Liver (tissue), 9 donors: ENCODE data around the gene CARMIL3. TPM values are rescaled to one million over a fixed set of nuclear protein-coding genes. Genes with fewer than 3 reads are reported as not detected.

ENCODE experiments used
- DNase-seq: peaks from one replicate; pipeline ENCODE4 v3.0.0-alpha.2; 2017; ENCODE audit warnings: low spot score
- H3K27ac ChIP-seq, 2 donors: one replicate each; pipeline ENCODE4 v1.7.0; 2013; ENCODE audit warnings: inconsistent platforms in 2 of 2, low read length in 2 of 2, control low read depth in 1 of 2, low read depth in 1 of 2, mild to moderate bottlenecking in 1 of 2
- H3K27me3 ChIP-seq, 4 donors: one replicate each; pipeline versions ENCODE4 v1.6.1 to v1.7.0; 2013; ENCODE audit warnings: low read length in 3 of 4, inconsistent platforms in 1 of 4, mild to moderate bottlenecking in 1 of 4, moderate library complexity in 1 of 4; ENCODE audit not compliant: control insufficient read depth in 4 of 4, insufficient read depth in 4 of 4
- H3K36me3 ChIP-seq, 4 donors: one replicate each; pipeline versions ENCODE4 v1.6.1 to v1.7.0; 2013; ENCODE audit warnings: low read length in 3 of 4, mild to moderate bottlenecking in 3 of 4, low read depth in 1 of 4, moderate library complexity in 1 of 4; ENCODE audit not compliant: control insufficient read depth in 4 of 4, insufficient read depth in 3 of 4
- H3K4me1 ChIP-seq, 4 donors: one replicate each; pipeline versions ENCODE4 v1.6.1 to v1.7.0; 2013; ENCODE audit warnings: low read length in 3 of 4, mild to moderate bottlenecking in 3 of 4, moderate library complexity in 1 of 4; ENCODE audit not compliant: control insufficient read depth in 4 of 4, insufficient read depth in 4 of 4
- H3K4me3 ChIP-seq, 3 donors: one replicate each; pipeline versions ENCODE4 v1.6.1 to v1.7.0; 2013; ENCODE audit warnings: low read length in 3 of 3, control low read depth in 1 of 3, low read depth in 1 of 3, mild to moderate bottlenecking in 1 of 3
- H3K9ac ChIP-seq, 2 donors: one replicate each; pipeline ENCODE4 v1.7.0; 2013; ENCODE audit warnings: low read length in 2 of 2, mild to moderate bottlenecking in 2 of 2, moderate library complexity in 2 of 2, control low read depth in 1 of 2, low read depth in 1 of 2
- H3K9me3 ChIP-seq, 4 donors: one replicate each; pipeline versions ENCODE4 v1.6.1 to v1.7.0; 2013; ENCODE audit warnings: low read length in 3 of 4; ENCODE audit not compliant: control insufficient read depth in 4 of 4
- ATF3 ChIP-seq: IDR thresholded peaks from 2 replicates; pipeline ENCODE4 v1.6.1; 2016; ENCODE audit warnings: antibody characterized with exemption
- FOXA2 ChIP-seq: IDR thresholded peaks from 2 replicates; pipeline ENCODE4 v1.6.1; 2016; ENCODE audit warnings: antibody characterized with exemption
- HNF4A ChIP-seq, 2 donors: conservative IDR thresholded peaks; 2 replicates each; pipeline ENCODE4 v1.6.1; 2016; ENCODE audit warnings: antibody characterized with exemption in 2 of 2, mild to moderate bottlenecking in 2 of 2
- HNF4G ChIP-seq: IDR thresholded peaks from 2 replicates; pipeline ENCODE4 v1.6.1; 2016; ENCODE audit warnings: antibody characterized with exemption
- JUND ChIP-seq, 2 donors: IDR thresholded peaks; 2 replicates each; pipeline ENCODE4 v1.6.1; 2016; ENCODE audit warnings: antibody characterized with exemption in 2 of 2
- NR2F2 ChIP-seq: IDR thresholded peaks from 2 replicates; pipeline ENCODE4 v1.6.1; 2016; ENCODE audit warnings: antibody characterized with exemption
- REST ChIP-seq: IDR thresholded peaks from 2 replicates; pipeline ENCODE4 v1.6.1; 2016; ENCODE audit warnings: antibody characterized with exemption, mild to moderate bottlenecking
- RXRA ChIP-seq, 2 donors: IDR thresholded peaks; 2 replicates each; pipeline ENCODE4 v1.6.1; 2017 to 2018; ENCODE audit warnings: antibody characterized with exemption in 2 of 2, mild to moderate bottlenecking in 1 of 2
- YY1 ChIP-seq: IDR thresholded peaks from 2 replicates; pipeline ENCODE4 v1.6.1; 2016; ENCODE audit warnings: antibody characterized with exemption, mild to moderate bottlenecking
- ZBTB33 ChIP-seq: IDR thresholded peaks from 2 replicates; pipeline ENCODE4 v1.6.1; 2016; ENCODE audit warnings: antibody characterized with exemption
- WGBS: extraction: QIAGEN DNeasy Blood & Tissue Kit; methylation state at CpG from one replicate; pipeline ENCODE4 v1.1.7; 2013; 5-methylcytosine and 5-hydroxymethylcytosine counted together
- polyA plus RNA-seq, 2 donors: library from polyadenylated mRNA; stranded (reverse) in 1 of 2; unstranded in 1 of 2; fragments of 200-250 nt in 1 of 2; fragments of >200 nt in 1 of 2; fragmentation: Nextera tagmentation in 1 of 2; extraction: Ambion mirVana in 1 of 2; gene quantifications; one replicate each; pipeline versions ENCODE4 v1.2.1 to v1.2.3, GENCODE V29; 2013 to 2015
- total RNA-seq, 2 donors: library from RNA; depleted of rRNA; stranded (reverse); fragments of >200 nt; gene quantifications; one replicate each; pipeline ENCODE4 v1.2.3, GENCODE V29; 2014
- donor health status: healthy.
- donor health status: healthy.
- donor health status: healthy.
- donor health status: healthy.
- donor health status: healthy.

The CARMIL3 gene
- total and polyA plus RNA-seq, 4 donors: 0.05 to 0.17 (median 0.17) TPM

- peaks cover 2 to 25% (median 20%) of the 10 kb centered on the region in 4 donors for H3K4me1 ChIP-seq
- H3K27me3 ChIP-seq: no peaks in the 10 kb centered on the region
- H3K36me3 ChIP-seq: no peaks in the 10 kb centered on the region
- H3K4me3 ChIP-seq: peak overlapping the region; percentile 61 to 80 (median 76)
- peak overlapping the region in 1 of 2 donors; percentile 36 for H3K9ac ChIP-seq
- peak; percentile 6 to 8 for TF ChIP-seq HNF4A (conservative IDR thresholded peaks at IDR 0.05)
- no peak for TF ChIP-seq REST
- TF ChIP-seq YY1: no peak
- H3K9me3 ChIP-seq: no peaks in the 10 kb centered on the region
- H3K27ac ChIP-seq: peak overlapping the region; percentile 58 to 74
- DNase-seq: peak; percentile 58
- WGBS: under 1% methylated on average over 74 of the region's 74 CpGs
Observed at GRCh38 chr14:24080888-24081738, 29.3 kb downstream of the CARMIL3 start.

GRCh38 chr14:24081739-24082211, 30.0 kb downstream of the CARMIL3 start:
- peak overlapping the region; percentile 58 to 74 for H3K27ac ChIP-seq
- WGBS: 32% methylated on average over 26 of the region's 26 CpGs
- H3K9me3 ChIP-seq: no peaks in the 10 kb centered on the region
- peaks cover 2 to 24% (median 20%) of the 10 kb centered on the region in 4 donors for H3K4me1 ChIP-seq
- H3K27me3 ChIP-seq: no peaks in the 10 kb centered on the region
- peak overlapping the region in 2 of 3 donors; percentile 76 to 80 for H3K4me3 ChIP-seq
- no peaks in the 10 kb centered on the region for H3K36me3 ChIP-seq
- no peak for TF ChIP-seq JUND (IDR thresholded peaks at IDR 0.05)
- TF ChIP-seq ZBTB33: no peak
- TF ChIP-seq NR2F2: no peak
- TF ChIP-seq ATF3: no peak
- TF ChIP-seq FOXA2: no peak
- TF ChIP-seq RXRA (IDR thresholded peaks at IDR 0.05): no peak
- no peak for TF ChIP-seq HNF4G
- no peak for DNase-seq
- peak overlapping the region in 1 of 2 donors; percentile 22 for H3K9ac ChIP-seq
